IPS-15b (cell line): ENCODE measurements around the gene ARHGEF25.
"Not testable (repeated sequence)": the region's sequence is repeated elsewhere in the genome, so short reads cannot be mapped to it uniquely, and the experiment has no call there.

Source experiments
- H3K27me3 ChIP-seq: one replicate; pipeline ENCODE4 v1.6.1; 2013; ENCODE audit warnings: low read length; ENCODE audit not compliant: control insufficient read depth, insufficient read depth
- H3K36me3 ChIP-seq: one replicate; pipeline ENCODE4 v1.6.1; 2013; ENCODE audit warnings: low read length; ENCODE audit not compliant: control insufficient read depth, insufficient read depth
- H3K4me1 ChIP-seq: one replicate; pipeline ENCODE4 v1.6.1; 2013; ENCODE audit warnings: mild to moderate bottlenecking, low read length; ENCODE audit not compliant: control insufficient read depth, insufficient read depth
- H3K4me3 ChIP-seq: one replicate; pipeline ENCODE4 v1.5.1; 2013; ENCODE audit warnings: low read depth, low read length
- H3K9ac ChIP-seq: one replicate; pipeline ENCODE4 v1.6.1; 2013; ENCODE audit warnings: low read depth, mild to moderate bottlenecking, low read length
- H3K9me3 ChIP-seq: one replicate; pipeline ENCODE4 v1.6.1; 2013; ENCODE audit warnings: mild to moderate bottlenecking, low read length; ENCODE audit not compliant: control insufficient read depth, insufficient read depth

The ARHGEF25 gene

DNA sequence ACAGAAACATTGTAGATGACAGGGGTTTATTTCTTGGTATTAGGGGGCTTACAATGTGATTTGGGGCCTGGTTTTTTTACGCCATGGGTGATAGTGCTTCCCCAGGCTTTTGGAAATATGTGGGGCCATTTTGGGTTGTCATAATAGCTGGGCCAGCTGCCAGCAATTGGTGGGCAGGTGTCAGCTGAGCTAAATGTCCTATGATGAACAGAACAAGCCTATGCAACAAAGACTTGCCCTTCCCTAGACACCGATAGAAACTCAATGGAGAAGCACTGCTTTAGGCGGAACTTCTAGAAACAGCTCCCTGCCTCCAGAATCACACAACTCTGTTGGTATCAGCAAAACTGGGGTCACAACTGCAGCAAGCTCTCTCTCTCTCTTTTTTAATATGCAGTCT is 26.9 kb downstream of the ARHGEF25 start:
- no peaks in the 10 kb centered on the region for H3K36me3 ChIP-seq
- H3K4me3 ChIP-seq = no peak overlapping the region
- H3K27me3 ChIP-seq = peaks cover 19% of the 10 kb centered on the region
- H3K9me3 ChIP-seq = no peaks in the 10 kb centered on the region
- peaks cover 5% of the 10 kb centered on the region for H3K4me1 ChIP-seq
- no peak overlapping the region for H3K9ac ChIP-seq

DNA sequence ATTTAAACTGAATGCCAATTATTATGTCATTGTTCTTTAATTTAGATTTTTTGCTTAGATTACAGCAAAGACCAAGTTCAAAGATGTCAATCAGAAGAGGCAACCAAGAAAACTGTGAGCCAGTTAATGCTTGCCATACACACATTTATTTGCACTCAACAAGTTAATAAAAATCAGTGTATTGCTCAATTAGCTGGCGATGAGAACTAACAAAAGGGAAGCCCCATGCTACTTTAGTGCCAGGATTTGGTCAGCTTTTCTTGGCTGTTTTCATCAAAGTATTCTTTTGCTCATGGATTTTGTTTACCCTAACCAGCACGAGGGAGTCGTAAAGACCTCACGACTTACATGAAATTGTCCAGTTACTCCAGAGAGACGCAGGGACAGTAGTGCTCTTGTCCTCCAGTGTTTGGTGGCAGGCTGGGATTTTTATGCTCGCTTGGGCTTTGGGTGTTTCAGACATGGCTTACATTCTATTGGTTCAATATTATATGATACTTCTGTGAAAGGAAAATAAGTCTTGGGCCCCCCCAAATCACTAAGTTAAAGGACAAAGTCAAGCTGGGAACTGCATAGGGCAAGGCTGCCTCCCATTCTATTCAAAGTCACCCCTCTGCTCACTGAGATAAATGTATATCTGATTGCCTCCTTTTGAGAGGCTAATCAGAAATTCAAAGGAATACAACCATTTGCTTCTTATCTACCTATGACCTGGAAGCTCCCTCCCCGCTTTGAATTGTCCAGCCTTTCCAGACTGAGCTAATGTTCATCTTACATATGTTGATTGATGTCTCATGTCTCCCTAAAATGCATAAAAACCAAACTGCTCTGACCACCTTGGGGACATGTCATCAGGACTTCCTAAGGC is 29.2 kb downstream of the ARHGEF25 start:
- peaks cover 7% of the 10 kb centered on the region for H3K27me3 ChIP-seq
- H3K36me3 ChIP-seq = no peaks in the 10 kb centered on the region
- no peak overlapping the region for H3K4me3 ChIP-seq
- H3K4me1 ChIP-seq = peaks cover 5% of the 10 kb centered on the region
- no peak overlapping the region for H3K9ac ChIP-seq
- no peaks in the 10 kb centered on the region for H3K9me3 ChIP-seq

- H3K4me3 ChIP-seq = no peak overlapping the region
- no peaks in the 10 kb centered on the region for H3K27me3 ChIP-seq
- no peaks in the 10 kb centered on the region for H3K36me3 ChIP-seq
- no peak overlapping the region for H3K9ac ChIP-seq
- peaks cover 5% of the 10 kb centered on the region for H3K4me1 ChIP-seq
- H3K9me3 ChIP-seq = no peaks in the 10 kb centered on the region
Observed at GRCh38 chr12:57641699-57642442, 30.6 kb downstream of the ARHGEF25 start.

GRCh38 chr12:57645990-57646658 is 34.9 kb downstream of the ARHGEF25 start:
- H3K9ac ChIP-seq, H3K9me3 ChIP-seq, H3K27me3 ChIP-seq, H3K4me3 ChIP-seq, H3K4me1 ChIP-seq, H3K36me3 ChIP-seq: not testable (repeated sequence)

- not testable (repeated sequence) for H3K4me3 ChIP-seq, H3K27me3 ChIP-seq, H3K36me3 ChIP-seq, H3K9ac ChIP-seq, H3K9me3 ChIP-seq, H3K4me1 ChIP-seq
Observed at GRCh38 chr12:57646659-57647049, 35.4 kb downstream of the ARHGEF25 start.

GRCh38 chr12:57654042-57654441 is 42.8 kb downstream of the ARHGEF25 start:
- no peaks in the 10 kb centered on the region for H3K27me3 ChIP-seq
- H3K4me1 ChIP-seq = no peaks in the 10 kb centered on the region
- H3K9ac ChIP-seq = no peak overlapping the region
- H3K4me3 ChIP-seq = no peak overlapping the region
- H3K36me3 ChIP-seq = no peaks in the 10 kb centered on the region
- H3K9me3 ChIP-seq = no peaks in the 10 kb centered on the region

DNA sequence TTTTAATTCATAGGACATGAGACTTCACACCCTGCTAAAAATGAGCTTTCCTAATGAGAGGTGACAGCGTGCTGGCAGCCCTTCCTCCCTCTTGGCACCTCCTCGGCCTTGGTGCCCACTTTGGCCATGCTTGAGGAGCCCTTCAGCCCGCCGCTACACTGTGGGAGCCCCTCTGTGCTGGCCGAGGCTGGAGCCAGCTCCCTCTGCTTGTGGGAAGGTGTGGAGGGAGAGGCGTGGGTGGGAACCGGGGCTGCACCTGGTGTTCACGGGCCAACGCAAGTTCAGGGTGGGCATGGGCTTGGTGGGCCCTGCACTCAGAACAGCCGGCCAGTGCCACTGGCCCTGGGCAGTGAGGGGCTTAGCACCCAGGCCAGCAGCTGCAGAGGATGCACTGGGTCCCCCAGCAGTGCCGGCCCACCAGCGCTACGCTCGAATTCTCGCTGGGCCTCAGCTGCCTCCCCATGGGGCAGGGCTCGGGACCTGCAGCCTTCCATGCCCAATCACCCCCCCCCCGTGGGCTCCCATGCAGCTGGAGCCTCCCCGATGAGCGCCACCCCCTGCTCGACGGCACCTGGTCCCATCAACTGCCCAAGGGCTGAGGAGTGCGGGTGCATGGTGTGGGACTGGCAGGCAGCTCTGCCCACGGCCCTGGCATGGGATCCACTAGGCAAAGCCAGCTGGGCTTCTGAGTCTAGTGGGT is 44.5 kb downstream of the ARHGEF25 start:
- Histone ChIP-seq H3K9ac (no peak overlapping the region), H3K4me3 (no peak overlapping the region), H3K9me3 (no peaks in the 10 kb centered on the region)

DNA sequence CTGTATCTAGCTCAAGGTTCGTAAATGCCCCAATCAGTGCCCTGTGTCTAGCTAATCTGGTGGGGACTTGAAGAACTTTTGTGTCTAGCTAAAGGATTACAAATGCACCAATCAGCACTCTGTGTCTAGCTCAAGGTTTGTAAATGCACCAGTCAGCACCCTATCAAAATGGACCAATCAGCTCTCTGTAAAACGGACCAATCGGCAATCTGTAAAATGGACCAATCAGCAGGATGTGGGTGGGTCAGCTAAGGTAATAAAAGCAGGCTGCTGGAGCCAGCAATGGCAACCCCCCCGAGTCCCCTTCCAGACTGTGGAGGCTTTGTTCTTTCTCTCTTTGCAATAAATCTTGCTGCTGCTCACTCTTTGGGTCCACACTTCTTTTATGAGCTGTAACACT is 45.2 kb downstream of the ARHGEF25 start:
- not testable (repeated sequence) for H3K4me1 ChIP-seq, H3K9me3 ChIP-seq, H3K27me3 ChIP-seq, H3K36me3 ChIP-seq, H3K4me3 ChIP-seq, H3K9ac ChIP-seq

More for the DNA sequence above, 44.5 kb downstream of the ARHGEF25 start:
- H3K4me1 ChIP-seq = no peaks in the 10 kb centered on the region
- no peaks in the 10 kb centered on the region for H3K36me3 ChIP-seq
- no peaks in the 10 kb centered on the region for H3K27me3 ChIP-seq

- Histone ChIP-seq H3K4me1 (no peaks in the 10 kb centered on the region), H3K4me3 (no peak overlapping the region), H3K27me3 (no peaks in the 10 kb centered on the region), H3K36me3 (no peaks in the 10 kb centered on the region), H3K9me3 (no peaks in the 10 kb centered on the region), H3K9ac (no peak overlapping the region)
Observed at GRCh38 chr12:57657744-57658143, 46.5 kb downstream of the ARHGEF25 start.

DNA sequence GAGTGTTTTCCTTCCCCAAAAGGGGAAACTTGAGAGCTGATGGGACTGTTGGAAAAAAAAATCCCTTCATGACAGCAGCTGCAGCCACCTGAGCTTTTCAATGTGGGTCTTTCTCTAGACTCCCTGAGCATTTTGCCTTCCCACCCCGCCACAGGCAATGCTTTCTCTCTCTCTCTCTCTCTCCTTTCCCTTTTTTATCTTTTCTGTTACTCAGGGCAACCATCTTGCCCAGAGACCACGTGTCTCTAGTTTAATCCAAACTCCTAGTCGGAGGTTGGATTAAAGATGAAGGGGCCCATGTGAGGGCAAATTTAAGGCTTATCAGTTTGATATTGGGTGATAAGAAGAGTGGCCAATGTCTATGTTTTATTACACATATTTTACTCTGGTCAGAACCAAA is 47.7 kb downstream of the ARHGEF25 start:
- peaks cover 6% of the 10 kb centered on the region for H3K9me3 ChIP-seq
- H3K36me3 ChIP-seq = no peaks in the 10 kb centered on the region
- H3K4me1 ChIP-seq = no peaks in the 10 kb centered on the region
- H3K4me3 ChIP-seq = no peak overlapping the region
- H3K9ac ChIP-seq = no peak overlapping the region
- H3K27me3 ChIP-seq = no peaks in the 10 kb centered on the region

GRCh38 chr12:57661376-57661775 is 50.1 kb downstream of the ARHGEF25 start:
- Histone ChIP-seq H3K9ac (no peak overlapping the region), H3K4me3 (no peak overlapping the region), H3K27me3 (no peaks in the 10 kb centered on the region)

More at GRCh38 chr12:57661376-57661775, 50.1 kb downstream of the ARHGEF25 start:
- H3K9me3 ChIP-seq = peaks cover 6% of the 10 kb centered on the region
- no peaks in the 10 kb centered on the region for H3K36me3 ChIP-seq
- no peaks in the 10 kb centered on the region for H3K4me1 ChIP-seq
